ENCODE results near the gene SSB. TPM values are rescaled to one million over a fixed set of nuclear protein-coding genes. Genes with fewer than 3 reads are reported as not detected.
A peak's percentile ranks its signal among the peaks of the same experiment; 100 is the strongest.

The SSB gene
- total and polyA plus RNA-seq, 9 of the 15 experiments (the other 6 are each of a cell fraction or from before 2014, with no cell fraction given) = 317 to 849 (median 515) TPM

DNA sequence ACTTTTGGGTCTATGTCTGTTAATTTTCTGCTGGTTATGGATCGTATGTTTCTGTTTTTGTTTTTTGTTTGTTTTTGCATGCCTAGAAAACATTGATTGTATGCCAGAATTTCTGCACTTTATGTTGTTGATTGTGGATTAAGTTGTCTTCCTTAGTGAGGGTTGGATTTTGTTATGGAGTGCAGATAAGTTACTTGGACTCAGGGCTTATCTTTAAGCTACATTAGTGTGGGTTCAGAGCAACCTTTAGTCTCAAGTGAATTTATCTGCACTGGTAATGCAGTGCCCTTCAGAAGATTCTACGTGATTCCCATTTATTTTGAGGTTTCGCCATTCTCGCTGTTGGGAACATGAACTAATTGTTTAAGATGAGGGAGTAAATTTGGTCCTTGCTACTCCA is 61.5 kb downstream of the SSB start (continued):
- TF ChIP-seq ZNF318 (IDR thresholded peaks at IDR 0.05; ENCODE audit: borderline replicate concordance in 1 of 2, low read depth in 1 of 2) = no peak
- TF ChIP-seq, protein P1, sequence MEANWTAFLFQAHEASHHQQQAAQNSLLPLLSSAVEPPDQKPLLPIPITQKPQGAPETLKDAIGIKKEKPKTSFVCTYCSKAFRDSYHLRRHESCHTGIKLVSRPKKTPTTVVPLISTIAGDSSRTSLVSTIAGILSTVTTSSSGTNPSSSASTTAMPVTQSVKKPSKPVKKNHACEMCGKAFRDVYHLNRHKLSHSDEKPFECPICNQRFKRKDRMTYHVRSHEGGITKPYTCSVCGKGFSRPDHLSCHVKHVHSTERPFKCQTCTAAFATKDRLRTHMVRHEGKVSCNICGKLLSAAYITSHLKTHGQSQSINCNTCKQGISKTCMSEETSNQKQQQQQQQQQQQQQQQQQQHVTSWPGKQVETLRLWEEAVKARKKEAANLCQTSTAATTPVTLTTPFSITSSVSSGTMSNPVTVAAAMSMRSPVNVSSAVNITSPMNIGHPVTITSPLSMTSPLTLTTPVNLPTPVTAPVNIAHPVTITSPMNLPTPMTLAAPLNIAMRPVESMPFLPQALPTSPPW (CRISPR knock-in tag; IDR thresholded peaks at IDR 0.05) = no peak
- peak; percentile 42; the same call in 1 of the 2 replicates for TF ChIP-seq CHD2 (IDR thresholded peaks at IDR 0.05; ENCODE audit: low read depth, low read length)
- TF ChIP-seq LEF1 (IDR thresholded peaks at IDR 0.05) = 0 out of 2 replicates have a peak, but pooled peaks have one; percentile 26
- peak in 1 of 2 experiments; percentile 50; a peak in 3 of 4 replicates for TF ChIP-seq KDM1A (IDR thresholded peaks at IDR 0.05)
- TF ChIP-seq, protein P2, sequence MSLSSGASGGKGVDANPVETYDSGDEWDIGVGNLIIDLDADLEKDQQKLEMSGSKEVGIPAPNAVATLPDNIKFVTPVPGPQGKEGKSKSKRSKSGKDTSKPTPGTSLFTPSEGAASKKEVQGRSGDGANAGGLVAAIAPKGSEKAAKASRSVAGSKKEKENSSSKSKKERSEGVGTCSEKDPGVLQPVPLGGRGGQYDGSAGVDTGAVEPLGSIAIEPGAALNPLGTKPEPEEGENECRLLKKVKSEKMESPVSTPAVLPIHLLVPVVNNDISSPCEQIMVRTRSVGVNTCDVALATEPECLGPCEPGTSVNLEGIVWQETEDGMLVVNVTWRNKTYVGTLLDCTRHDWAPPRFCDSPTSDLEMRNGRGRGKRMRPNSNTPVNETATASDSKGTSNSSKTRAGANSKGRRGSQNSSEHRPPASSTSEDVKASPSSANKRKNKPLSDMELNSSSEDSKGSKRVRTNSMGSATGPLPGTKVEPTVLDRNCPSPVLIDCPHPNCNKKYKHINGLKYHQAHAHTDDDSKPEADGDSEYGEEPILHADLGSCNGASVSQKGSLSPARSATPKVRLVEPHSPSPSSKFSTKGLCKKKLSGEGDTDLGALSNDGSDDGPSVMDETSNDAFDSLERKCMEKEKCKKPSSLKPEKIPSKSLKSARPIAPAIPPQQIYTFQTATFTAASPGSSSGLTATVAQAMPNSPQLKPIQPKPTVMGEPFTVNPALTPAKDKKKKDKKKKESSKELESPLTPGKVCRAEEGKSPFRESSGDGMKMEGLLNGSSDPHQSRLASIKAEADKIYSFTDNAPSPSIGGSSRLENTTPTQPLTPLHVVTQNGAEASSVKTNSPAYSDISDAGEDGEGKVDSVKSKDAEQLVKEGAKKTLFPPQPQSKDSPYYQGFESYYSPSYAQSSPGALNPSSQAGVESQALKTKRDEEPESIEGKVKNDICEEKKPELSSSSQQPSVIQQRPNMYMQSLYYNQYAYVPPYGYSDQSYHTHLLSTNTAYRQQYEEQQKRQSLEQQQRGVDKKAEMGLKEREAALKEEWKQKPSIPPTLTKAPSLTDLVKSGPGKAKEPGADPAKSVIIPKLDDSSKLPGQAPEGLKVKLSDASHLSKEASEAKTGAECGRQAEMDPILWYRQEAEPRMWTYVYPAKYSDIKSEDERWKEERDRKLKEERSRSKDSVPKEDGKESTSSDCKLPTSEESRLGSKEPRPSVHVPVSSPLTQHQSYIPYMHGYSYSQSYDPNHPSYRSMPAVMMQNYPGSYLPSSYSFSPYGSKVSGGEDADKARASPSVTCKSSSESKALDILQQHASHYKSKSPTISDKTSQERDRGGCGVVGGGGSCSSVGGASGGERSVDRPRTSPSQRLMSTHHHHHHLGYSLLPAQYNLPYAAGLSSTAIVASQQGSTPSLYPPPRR (CRISPR knock-in tag; IDR thresholded peaks at IDR 0.05; ENCODE audit: borderline replicate concordance) = no peak
- peak; percentile 81 for TF ChIP-seq SMARCA4 (IDR thresholded peaks at IDR 0.05)
- no peak for TF ChIP-seq ZC3H4 (CRISPR knock-in tag; IDR thresholded peaks at IDR 0.05; ENCODE audit: borderline replicate concordance)
- no peak for TF ChIP-seq ZNF644 (tag; IDR thresholded peaks at IDR 0.05; ENCODE audit: low read depth)
- TF ChIP-seq TEAD4 (IDR thresholded peaks at IDR 0.05; ENCODE audit: low read length) = peak; percentile 55; the same call in 1 of the 2 replicates
- no peak for TF ChIP-seq TEAD4 (CRISPR knock-in tag; IDR thresholded peaks at IDR 0.05; ENCODE audit: borderline replicate concordance)
- peak; percentile 92 for TF ChIP-seq HMBOX1 (IDR thresholded peaks at IDR 0.05)
